ENCODE results near the gene LRRC18. TPM values are rescaled to one million over a fixed set of nuclear protein-coding genes. Genes with fewer than 3 reads are reported as not detected.
A peak's percentile ranks its signal among the peaks of the same experiment; 100 is the strongest.

Gene LRRC18
- total and polyA plus RNA-seq, 9 of the 15 experiments (the other 6 are each of a cell fraction or from before 2014, with no cell fraction given): not detected

DNA sequence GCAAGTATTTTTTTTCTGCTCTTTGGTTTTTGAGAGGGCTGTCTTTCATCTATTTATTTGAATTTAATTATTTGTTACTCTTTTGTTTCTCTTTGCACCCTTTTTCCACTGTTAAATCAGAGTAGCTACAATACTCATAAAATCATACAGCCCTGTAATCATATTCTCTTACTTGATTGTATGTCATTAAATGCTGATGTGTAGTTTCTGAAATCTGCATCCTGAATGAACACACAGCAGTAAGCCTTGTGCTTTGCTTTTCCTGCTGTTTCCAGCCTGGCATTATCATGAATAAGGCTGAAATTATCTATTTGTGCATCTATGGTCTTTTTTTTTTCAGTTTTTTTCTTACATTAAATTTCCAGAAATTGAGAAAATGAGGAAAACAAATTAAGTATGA, 4.1 kb downstream of the LRRC18 start:
- BruUV-seq (replicated peaks): no TSS peak
- ChIA-PET POLR2A (interaction anchor here (0.7 kb wide), 1 partner anchor 879 kb away, joined by 3 read pairs; no protein-coding TSS in a partner anchor), CTCF (ENCODE audit: low intra/inter-chr PET ratio) (no interaction called here)
- H3K9ac ChIP-seq (ENCODE audit: insufficient read depth in 1 of 2, low read depth in 2 of 2, low read length in 2 of 2): no peak overlapping the region
- no peak overlapping the region for H3K4me3 ChIP-seq
- no peaks in the 10 kb centered on the region; a peak in 1 of 5 replicates for H3K4me1 ChIP-seq (replicated peaks in 1 of 2; ENCODE audit: control insufficient read depth in 2 of 2, insufficient read depth in 2 of 2, low read length in 2 of 2)
- H3K79me2 ChIP-seq (ENCODE audit: control insufficient read depth, insufficient read depth, low read length): no peaks in the 10 kb centered on the region
- ATAC-seq: no peak
- peak; percentile 68 for FAIRE-seq
- H3K27me3 ChIP-seq (ENCODE audit: control insufficient read depth in 2 of 2, insufficient read depth in 2 of 2, low read length in 2 of 2): peaks cover 27 to 72% of the 10 kb centered on the region in 2 experiments
- no peaks in the 10 kb centered on the region for H4K20me1 ChIP-seq (replicated peaks; ENCODE audit: control insufficient read depth, insufficient read depth, low read length)
- H3K9me1 ChIP-seq (ENCODE audit: control insufficient read depth, insufficient read depth, low read length): no peaks in the 10 kb centered on the region
- H3K36me3 ChIP-seq (ENCODE audit: control insufficient read depth, insufficient read depth, low read length): no peaks in the 10 kb centered on the region
- TF ChIP-seq PML (IDR thresholded peaks at IDR 0.05; ENCODE audit: low read length): no peak
- no peak for TF ChIP-seq PURB (CRISPR knock-in tag; IDR thresholded peaks at IDR 0.05; ENCODE audit: low read depth)
- TF ChIP-seq HNRNPH1 (optimal IDR thresholded peaks at IDR 0.05; ENCODE audit: low read depth, low read length): no peak
- TF ChIP-seq, protein P1, sequence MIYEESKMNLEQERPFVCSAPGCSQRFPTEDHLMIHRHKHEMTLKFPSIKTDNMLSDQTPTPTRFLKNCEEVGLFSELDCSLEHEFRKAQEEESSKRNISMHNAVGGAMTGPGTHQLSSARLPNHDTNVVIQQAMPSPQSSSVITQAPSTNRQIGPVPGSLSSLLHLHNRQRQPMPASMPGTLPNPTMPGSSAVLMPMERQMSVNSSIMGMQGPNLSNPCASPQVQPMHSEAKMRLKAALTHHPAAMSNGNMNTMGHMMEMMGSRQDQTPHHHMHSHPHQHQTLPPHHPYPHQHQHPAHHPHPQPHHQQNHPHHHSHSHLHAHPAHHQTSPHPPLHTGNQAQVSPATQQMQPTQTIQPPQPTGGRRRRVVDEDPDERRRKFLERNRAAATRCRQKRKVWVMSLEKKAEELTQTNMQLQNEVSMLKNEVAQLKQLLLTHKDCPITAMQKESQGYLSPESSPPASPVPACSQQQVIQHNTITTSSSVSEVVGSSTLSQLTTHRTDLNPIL (CRISPR knock-in tag; IDR thresholded peaks at IDR 0.05): no peak
- no peak for TF ChIP-seq TCF7L2 (IDR thresholded peaks at IDR 0.05; ENCODE audit: low read depth, low read length)
- no peak for TF ChIP-seq XRCC4 (IDR thresholded peaks at IDR 0.05; ENCODE audit: extremely low read depth, insufficient read depth, insufficient read length)
- TF ChIP-seq, protein P2, sequence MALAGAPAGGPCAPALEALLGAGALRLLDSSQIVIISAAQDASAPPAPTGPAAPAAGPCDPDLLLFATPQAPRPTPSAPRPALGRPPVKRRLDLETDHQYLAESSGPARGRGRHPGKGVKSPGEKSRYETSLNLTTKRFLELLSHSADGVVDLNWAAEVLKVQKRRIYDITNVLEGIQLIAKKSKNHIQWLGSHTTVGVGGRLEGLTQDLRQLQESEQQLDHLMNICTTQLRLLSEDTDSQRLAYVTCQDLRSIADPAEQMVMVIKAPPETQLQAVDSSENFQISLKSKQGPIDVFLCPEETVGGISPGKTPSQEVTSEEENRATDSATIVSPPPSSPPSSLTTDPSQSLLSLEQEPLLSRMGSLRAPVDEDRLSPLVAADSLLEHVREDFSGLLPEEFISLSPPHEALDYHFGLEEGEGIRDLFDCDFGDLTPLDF (CRISPR knock-in tag; IDR thresholded peaks at IDR 0.05): no peak
- TF ChIP-seq, protein P3, sequence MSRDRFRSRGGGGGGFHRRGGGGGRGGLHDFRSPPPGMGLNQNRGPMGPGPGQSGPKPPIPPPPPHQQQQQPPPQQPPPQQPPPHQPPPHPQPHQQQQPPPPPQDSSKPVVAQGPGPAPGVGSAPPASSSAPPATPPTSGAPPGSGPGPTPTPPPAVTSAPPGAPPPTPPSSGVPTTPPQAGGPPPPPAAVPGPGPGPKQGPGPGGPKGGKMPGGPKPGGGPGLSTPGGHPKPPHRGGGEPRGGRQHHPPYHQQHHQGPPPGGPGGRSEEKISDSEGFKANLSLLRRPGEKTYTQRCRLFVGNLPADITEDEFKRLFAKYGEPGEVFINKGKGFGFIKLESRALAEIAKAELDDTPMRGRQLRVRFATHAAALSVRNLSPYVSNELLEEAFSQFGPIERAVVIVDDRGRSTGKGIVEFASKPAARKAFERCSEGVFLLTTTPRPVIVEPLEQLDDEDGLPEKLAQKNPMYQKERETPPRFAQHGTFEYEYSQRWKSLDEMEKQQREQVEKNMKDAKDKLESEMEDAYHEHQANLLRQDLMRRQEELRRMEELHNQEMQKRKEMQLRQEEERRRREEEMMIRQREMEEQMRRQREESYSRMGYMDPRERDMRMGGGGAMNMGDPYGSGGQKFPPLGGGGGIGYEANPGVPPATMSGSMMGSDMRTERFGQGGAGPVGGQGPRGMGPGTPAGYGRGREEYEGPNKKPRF (IDR thresholded peaks at IDR 0.05; ENCODE audit: low read depth, low read length): no peak
- peak; percentile 59 for TF ChIP-seq ZNF316 (IDR thresholded peaks at IDR 0.05)
- TF ChIP-seq C11orf30 (IDR thresholded peaks at IDR 0.05; ENCODE audit: low read depth): peak; percentile 27; the same call in 1 of the 2 replicates
- no peak for DNase-seq (ENCODE audit: extremely low read depth in 1 of 4, low spot score in 3 of 4)
- no peak overlapping the region for H3K27ac ChIP-seq (ENCODE audit: extremely low read depth, low read depth, low read length)
- in situ Hi-C loops (cut with MboI) (no loop called here), intact Hi-C loops (cut with micrococcal nuclease) (no loop called here)
- H3K9me3 ChIP-seq (replicated peaks; ENCODE audit: control insufficient read depth, insufficient read depth, low read depth, low read length): no peaks in the 10 kb centered on the region
- no peak overlapping the region for H2AFZ ChIP-seq (ENCODE audit: low read depth, low read length)
- no peak overlapping the region for H3K4me2 ChIP-seq (ENCODE audit: insufficient read depth, low read length)

Data from K562 (cell line).